ENCODE data around the gene BEST2.

The BEST2 gene

GRCh38 chr19:12799742-12800465, 48.3 kb downstream of the BEST2 start:
- no peak for DNase-seq (ENCODE audit: low read depth in 2 of 2)

GRCh38 chr19:12800466-12800770, 48.8 kb downstream of the BEST2 start:
- DNase-seq (ENCODE audit: low read depth in 2 of 2) = no peak

GRCh38 chr19:12800923-12801465, 49.4 kb downstream of the BEST2 start:
- no peak for DNase-seq (ENCODE audit: low read depth in 2 of 2)

GRCh38 chr19:12801466-12802266, 50.1 kb downstream of the BEST2 start, which contains the start of the genes PRDX2 and THSD8:
PRDX2 (minus strand) TSS chr19:12801800; CDS start chr19:12801261, 539 bp downstream.
THSD8 (plus strand) TSS chr19:12802069; CDS start chr19:12802072, 3 bp downstream.
- DNase-seq (ENCODE audit: low read depth in 2 of 2) = peak in 1 of 2 donors; percentile 72

- DNase-seq (ENCODE audit: low read depth in 2 of 2) = no peak
Observed at GRCh38 chr19:12802267-12803106, 50.9 kb downstream of the BEST2 start.

GRCh38 chr19:12804051-12804450, 52.5 kb downstream of the BEST2 start:
- no peak for DNase-seq (ENCODE audit: low read depth in 2 of 2)

GRCh38 chr19:12806242-12807081, 54.9 kb downstream of the BEST2 start, which contains the start of gene RNASEH2A:
RNASEH2A (plus strand) TSS chr19:12806584; CDS start chr19:12806674, 90 bp downstream.
- peak; percentile 80 to 82 for DNase-seq (ENCODE audit: low read depth in 2 of 2)

Measured in stimulated activated CD4-positive, alpha-beta T cell treated with anti-CD3 and anti-CD28 coated beads, Interleukin-1b, Interleukin-23, amount 100 ng/mL, for 4 hours (primary cell).